H7 (cell line): ENCODE data around the gene SLC29A2. TPM values are rescaled to one million over a fixed set of nuclear protein-coding genes. Genes with fewer than 3 reads are reported as not detected.
A peak's percentile ranks its signal among the peaks of the same experiment; 100 is the strongest.

Experiments used
- DNase-seq: peaks from one replicate; pipeline ENCODE4 v3.0.0; 2012
- H3K27me3 ChIP-seq: 2 replicates; pipeline ENCODE4 v1.6.0; 2011; ENCODE audit warnings: mild to moderate bottlenecking, low read length; ENCODE audit not compliant: control insufficient read depth, insufficient read depth
- H3K36me3 ChIP-seq: replicated peaks from 2 replicates; pipeline ENCODE4 v1.5.1; 2011; ENCODE audit warnings: low read length; ENCODE audit not compliant: control insufficient read depth, insufficient read depth
- H3K4me3 ChIP-seq: 2 replicates; pipeline ENCODE4 v1.5.1; 2011; ENCODE audit warnings: low read depth, mild to moderate bottlenecking, control low read depth, low read length, moderate library complexity; ENCODE audit not compliant: insufficient read depth
- total RNA-seq: library from RNA; depleted of rRNA; stranded (reverse); fragments of >200 nt; shearing (Covaris generic); gene quantifications from 2 replicates; pipeline ENCODE4 v1.2.3, GENCODE V29; 2014; rRNA removed

SLC29A2 gene, protein sequence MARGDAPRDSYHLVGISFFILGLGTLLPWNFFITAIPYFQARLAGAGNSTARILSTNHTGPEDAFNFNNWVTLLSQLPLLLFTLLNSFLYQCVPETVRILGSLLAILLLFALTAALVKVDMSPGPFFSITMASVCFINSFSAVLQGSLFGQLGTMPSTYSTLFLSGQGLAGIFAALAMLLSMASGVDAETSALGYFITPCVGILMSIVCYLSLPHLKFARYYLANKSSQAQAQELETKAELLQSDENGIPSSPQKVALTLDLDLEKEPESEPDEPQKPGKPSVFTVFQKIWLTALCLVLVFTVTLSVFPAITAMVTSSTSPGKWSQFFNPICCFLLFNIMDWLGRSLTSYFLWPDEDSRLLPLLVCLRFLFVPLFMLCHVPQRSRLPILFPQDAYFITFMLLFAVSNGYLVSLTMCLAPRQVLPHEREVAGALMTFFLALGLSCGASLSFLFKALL
- 23.8 and 32.1 TPM in 2 replicates for total RNA-seq

DNA sequence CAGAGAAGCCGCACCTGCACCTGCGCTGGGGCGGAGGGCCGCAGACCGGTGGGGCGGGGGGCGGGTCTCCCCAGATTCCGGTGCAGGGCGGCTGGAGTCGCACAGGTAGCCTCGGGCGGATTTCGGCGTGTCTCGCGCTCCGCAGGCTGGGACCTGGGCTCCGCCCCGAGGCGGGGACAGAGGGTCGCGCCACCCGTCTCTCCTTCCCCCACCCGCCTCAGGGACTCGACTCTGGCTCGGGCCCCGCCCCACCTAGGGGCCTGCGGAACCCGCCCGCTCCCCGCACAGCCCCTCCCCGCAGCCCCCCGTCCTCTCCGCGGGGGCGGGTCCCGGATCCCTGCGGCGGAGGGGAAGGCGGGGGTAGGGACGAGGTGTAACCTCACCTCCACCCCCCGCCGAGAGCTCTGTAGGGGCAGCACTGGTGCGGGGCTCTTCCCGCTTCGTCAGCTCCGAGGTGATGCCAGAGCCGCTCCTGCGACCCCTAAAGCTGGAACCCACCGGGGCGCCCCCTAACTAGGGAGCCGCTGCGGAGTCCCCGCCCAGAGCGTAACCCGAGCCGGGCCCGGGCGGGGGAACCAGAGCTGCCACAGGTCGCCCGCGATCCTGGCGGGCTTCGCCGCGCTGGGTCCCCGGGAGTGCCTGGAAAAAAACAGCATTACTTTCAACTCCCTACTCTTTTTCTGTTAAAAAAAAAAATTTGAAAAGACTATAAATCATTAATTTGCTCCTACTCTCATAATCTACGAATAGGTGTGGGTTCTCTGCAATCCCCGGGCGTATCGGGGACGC is at the start of gene SLC29A2:
Gene SLC29A2, minus strand, starts transcription at position 134 of the 789 bp plus-strand sequence. CDS start 169 bp downstream, outside the sequence.
- peak; percentile 99 for DNase-seq
- H3K36me3 ChIP-seq = peaks cover 26% of the 10 kb centered on the region
- H3K27me3 ChIP-seq = no peaks in the 10 kb centered on the region
- peak within 1 kb of the TSS; percentile 72 for H3K4me3 ChIP-seq

DNA sequence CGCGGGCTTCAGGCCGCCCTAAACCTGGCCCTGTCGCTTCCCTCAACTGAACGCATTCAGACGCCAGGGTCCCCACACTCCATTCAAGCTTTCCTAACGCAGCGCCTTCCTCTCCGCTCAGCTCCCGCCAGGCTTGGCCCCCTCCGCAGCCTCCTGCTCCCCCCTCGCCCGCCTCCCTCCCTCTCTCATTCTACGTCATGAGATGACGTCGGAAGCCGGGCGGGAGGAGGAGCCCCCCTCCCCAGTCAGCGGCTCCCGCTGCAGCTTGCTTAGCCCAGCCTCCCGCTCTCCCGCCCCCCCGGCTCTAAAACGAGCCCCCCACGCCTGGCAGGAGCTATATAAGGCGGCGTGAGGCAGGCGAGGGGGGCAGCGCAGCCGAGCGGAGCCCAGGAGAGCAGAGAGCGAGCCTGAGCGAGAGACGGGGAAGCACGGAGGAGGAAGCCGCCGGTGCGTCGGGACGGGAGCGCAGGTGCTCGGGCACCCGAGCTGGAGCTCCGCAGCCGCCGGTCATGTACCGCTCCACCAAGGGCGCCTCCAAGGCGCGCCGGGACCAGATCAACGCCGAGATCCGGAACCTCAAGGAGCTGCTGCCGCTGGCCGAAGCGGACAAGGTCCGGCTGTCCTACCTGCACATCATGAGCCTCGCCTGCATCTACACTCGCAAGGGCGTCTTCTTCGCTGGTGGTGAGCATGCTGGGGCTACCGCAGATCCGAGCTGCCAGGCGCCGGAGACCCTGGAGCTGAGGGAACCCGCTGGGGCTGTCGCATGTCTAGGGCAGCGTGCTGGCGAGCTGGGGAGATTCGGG is 49.3 kb upstream of the SLC29A2 start, which contains the start of gene NPAS4:
Gene NPAS4, plus strand, starts transcription at position 365 of the 806 bp plus-strand sequence. Its CDS starts 145 bp downstream, at position 510.
- DNase-seq = peak; percentile 84
- H3K4me3 ChIP-seq = peak within 1 kb of the TSS; percentile 43

DNA sequence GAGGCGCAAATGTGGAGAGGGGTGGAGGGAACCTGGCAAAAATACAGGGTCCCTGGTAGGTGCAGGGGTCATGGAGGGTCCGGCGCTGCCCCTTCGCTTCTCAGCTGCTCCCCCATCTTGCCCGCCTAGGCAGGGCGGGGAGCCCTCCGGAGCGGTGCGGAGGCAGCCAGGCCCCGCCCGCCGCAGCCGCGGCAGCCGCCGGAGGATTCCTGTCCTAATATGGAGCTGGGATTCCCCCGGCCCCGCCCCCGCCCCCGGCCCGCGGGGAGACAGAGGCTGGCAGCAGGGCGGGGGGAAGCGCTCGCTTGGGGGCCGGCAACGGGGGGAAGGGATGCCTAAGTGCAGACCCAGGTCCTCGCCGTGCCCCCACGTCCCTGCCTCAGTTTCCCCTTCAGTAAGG is 48.3 kb upstream of the SLC29A2 start:
- DNase-seq = peak; percentile 96
- H3K27me3 ChIP-seq = peaks cover 31% of the 10 kb centered on the region
- peak overlapping the region; percentile 43 for H3K4me3 ChIP-seq
- H3K36me3 ChIP-seq = no peaks in the 10 kb centered on the region; the same call in 1 of the 2 replicates

More for the DNA sequence above, 49.3 kb upstream of the SLC29A2 start, which contains the start of gene NPAS4:
- Histone ChIP-seq H3K27me3 (peaks cover 31% of the 10 kb centered on the region), H3K36me3 (no peaks in the 10 kb centered on the region; the same call in none of the 2 replicates)

DNA sequence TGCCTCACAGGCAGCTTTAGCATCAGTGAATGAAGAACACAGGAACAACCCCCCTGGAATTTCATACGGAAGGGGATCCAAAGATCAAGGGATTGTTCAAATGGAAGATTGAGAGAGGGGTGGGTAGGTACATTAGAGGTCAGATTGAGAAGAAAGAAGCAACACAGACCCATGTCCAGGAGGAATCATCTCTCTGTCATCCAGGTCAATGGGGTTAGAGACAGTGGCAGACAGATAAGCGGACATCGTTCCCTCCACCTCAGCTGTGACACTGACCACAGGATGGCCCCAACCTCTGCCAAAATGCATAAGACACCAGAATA is 47.4 kb upstream of the SLC29A2 start:
- no peaks in the 10 kb centered on the region; the same call in 1 of the 2 replicates for H3K36me3 ChIP-seq
- H3K4me3 ChIP-seq = no peak overlapping the region

DNA sequence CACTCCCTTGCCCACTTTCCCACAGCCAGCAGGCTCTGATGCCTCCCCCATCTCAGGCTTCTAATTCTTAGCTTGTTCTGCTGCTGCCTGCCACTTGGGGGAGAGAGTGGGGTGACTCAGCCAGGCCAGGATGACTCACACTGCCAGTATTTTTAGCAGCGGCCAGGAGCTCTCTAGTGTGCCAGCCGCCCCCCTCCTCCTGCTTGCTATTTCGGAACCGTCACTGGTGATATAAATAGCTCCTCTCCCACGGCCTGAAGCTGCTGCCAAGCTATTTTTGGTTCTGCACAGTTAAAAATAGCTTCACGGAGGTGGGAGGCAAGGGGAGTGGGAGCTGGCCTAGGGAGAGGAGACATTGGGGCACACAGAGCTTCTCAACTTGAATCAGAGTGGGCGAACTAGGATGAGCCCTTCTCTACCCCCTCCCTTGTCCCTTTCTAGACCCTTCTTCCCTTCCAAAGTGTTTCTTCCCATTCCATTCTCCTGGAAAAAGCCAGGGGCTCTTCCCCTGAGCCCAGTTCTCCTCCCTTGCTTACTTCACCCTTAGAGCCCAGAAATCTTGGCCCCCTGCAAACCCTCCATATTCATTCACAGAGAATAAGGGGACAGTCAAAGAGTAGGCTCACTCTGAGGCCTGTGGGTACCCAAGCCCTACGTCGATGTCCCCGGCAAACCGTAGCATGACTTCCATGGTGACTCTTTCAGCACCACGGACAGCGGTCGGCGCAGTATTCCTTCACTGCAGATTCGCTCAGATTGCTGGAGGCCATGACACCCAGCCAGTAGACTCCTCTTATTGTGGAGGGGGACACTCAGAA is 46.8 kb upstream of the SLC29A2 start:
- Histone ChIP-seq H3K4me3 (no peak overlapping the region), H3K36me3 (no peaks in the 10 kb centered on the region; the same call in 1 of the 2 replicates), H3K27me3 (peaks cover 29% of the 10 kb centered on the region)
- peak; percentile 86 for DNase-seq

More for the DNA sequence above, 47.4 kb upstream of the SLC29A2 start:
- DNase-seq = no peak
- H3K27me3 ChIP-seq = peaks cover 31% of the 10 kb centered on the region

DNA sequence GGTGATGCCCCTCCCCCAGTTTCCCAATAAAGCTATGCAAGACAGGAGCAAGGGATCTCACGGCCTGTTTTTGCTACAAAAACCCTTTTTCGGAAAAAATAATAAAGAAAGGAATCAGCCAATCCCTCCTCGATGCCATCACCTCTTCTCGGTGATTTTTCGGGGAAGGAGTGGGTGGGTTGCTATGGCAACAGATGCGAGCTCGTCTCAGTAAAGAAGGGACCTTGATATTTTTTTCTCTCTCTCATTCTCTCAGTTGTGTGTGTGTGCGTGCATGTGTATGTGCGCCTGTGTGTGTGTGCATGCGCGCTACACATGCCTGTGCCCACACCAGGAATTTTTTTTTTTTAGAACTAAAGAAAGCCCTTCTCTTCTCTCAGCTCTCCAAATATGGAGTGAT is 45.4 kb upstream of the SLC29A2 start:
- Histone ChIP-seq H3K27me3 (peaks cover 29% of the 10 kb centered on the region), H3K36me3 (no peaks in the 10 kb centered on the region), H3K4me3 (no peak overlapping the region)
- DNase-seq = no peak

DNA sequence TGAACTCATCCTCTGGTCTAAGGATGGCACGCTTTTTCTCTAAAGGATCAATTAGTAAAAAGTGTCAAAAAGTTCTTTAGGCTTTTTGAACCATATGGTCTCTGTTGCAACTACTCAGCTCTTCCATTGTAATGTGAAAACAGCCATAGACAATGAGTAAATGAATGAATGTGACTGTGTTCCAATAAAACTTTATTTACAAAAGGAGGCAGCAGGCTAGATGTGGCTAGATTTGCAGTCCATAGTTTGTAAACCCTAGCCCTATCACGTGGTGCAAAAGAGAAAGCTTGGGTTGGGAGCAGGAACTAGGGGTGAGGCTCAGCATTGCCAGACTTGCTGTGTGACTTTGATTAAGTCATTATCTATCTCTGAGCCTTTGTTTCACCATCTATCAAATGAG is 43.9 kb upstream of the SLC29A2 start:
- DNase-seq = no peak
- peaks cover 18% of the 10 kb centered on the region for H3K27me3 ChIP-seq
- H3K4me3 ChIP-seq = no peak overlapping the region
- H3K36me3 ChIP-seq = no peaks in the 10 kb centered on the region

DNA sequence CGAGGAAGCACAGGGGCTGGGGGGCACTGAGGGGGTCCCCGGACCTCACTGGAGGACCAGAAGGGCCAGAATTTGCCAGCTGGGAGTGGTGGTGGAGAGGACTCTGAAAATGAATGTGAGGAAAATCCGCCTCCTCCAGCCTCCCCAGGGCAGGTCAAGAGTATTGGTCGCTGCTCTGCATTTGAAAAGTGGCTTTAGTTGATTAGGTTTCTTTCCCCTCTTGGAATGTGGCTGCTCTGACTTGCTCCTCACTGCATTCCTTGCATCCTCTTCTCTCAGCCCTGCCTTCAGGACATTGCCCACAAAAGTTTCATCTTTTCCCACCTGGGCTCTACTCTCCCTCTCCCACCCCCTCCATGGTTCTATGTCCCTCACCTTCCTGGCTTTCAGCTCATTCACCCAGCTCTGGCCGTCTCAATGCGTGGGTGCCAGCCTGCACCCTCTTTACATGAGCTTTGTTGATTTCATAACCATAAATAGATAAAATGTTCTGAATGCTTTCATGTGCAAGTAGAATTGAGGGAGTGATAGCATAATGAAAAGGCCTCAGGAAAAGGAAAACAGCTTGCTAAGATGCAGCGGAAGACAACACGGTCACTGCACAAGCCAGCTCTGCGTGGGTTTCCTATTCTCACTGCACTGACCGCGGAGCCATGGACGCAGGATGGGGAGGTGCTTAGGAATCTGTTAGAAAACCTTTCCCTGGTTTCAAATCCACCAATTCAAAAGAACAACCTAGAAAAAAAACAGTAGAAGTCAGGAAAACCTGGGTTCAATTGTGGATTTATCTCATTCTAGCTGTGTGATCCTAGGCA is 42.8 kb upstream of the SLC29A2 start:
- DNase-seq = peak; percentile 73
- no peak overlapping the region for H3K4me3 ChIP-seq
- peaks cover 8% of the 10 kb centered on the region for H3K27me3 ChIP-seq
- H3K36me3 ChIP-seq = no peaks in the 10 kb centered on the region

DNA sequence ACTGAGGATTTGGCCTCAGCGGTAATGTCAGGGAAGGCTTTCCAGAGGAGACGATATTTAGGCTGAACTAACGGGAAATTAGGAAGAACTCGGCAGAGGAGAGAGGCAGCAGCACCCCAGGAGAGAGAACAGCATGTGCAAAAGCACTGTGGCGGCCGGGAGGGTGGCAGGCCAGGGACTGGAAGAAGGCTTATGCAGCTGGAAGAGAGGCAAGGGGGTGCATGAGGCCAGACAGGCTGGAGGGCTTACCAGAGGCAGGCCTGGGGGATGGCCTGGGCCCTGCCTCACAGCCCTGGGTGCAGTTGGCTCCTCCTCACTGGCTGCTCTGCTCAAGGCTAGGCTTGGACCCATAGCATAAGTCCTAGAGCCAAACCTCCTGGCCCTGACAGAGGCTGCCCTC is 41.6 kb upstream of the SLC29A2 start:
- Histone ChIP-seq H3K4me3 (no peak overlapping the region), H3K36me3 (no peaks in the 10 kb centered on the region), H3K27me3 (no peaks in the 10 kb centered on the region; the same call in 1 of the 2 replicates)
- no peak for DNase-seq

DNA sequence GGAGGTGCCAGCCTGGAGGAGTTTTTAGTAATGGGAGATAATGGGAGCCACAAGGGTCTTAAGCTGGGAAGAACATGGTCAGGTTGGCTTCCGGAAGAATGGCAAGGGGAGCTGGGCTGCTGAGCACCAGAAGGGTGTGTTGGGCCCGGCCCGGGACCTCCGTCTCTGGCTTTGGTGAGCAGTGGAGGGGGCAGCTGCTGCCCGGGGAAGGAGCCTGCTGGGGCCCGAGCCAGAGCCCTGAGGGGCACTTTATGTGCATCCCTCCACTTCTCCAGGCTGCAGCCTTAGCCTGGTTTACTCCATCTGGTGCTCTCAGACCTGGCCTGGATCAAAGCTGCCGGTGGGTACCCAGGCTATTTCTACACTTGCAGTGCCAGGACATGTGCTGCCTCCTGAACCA is 40.5 kb upstream of the SLC29A2 start:
- H3K36me3 ChIP-seq = no peaks in the 10 kb centered on the region
- no peak for DNase-seq
- no peaks in the 10 kb centered on the region; the same call in 1 of the 2 replicates for H3K27me3 ChIP-seq
- no peak overlapping the region for H3K4me3 ChIP-seq

DNA sequence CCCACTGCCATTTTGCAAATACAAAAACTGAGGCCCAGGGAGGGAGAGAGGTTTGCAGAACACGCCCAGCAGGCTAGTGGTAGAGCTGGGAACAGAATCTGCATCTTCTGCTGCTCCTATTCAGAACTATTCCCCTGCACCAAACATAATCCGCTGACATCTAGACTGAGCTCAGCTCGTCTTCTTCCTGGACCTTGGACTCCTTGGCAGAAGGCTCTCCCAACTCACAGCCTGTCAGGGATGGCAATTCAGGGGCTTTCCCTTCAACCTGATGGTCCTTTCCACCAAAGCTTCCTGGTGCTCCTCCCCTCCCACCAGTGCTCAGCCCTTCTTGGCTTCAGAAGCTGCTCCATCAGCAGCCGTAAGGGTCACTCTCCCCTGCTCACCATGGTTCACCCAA is 39.8 kb upstream of the SLC29A2 start:
- no peak for DNase-seq
- no peaks in the 10 kb centered on the region for H3K36me3 ChIP-seq
- no peaks in the 10 kb centered on the region; the same call in 1 of the 2 replicates for H3K27me3 ChIP-seq
- no peak overlapping the region for H3K4me3 ChIP-seq

DNA sequence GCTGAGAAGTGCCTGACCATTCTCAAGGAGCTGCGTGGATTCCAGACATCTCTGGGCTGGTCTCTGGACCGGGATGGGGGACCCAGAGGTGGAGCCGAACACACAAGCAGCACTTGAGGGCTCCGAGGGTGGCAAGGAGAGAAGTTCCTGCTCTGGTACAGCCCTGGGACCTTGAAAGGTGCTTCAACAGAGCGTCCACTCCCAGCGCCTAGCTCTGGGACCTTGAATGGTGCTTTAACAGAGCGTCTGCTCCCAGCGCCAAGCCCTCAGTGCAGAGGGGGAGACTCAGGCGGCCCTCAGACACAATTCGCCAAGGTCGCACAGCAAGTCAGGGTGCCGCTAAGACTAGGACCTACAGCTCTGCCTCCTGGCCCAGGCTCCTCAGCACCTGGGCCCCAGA is 38.6 kb upstream of the SLC29A2 start:
- Histone ChIP-seq H3K4me3 (no peak overlapping the region), H3K27me3 (no peaks in the 10 kb centered on the region; the same call in 1 of the 2 replicates), H3K36me3 (no peaks in the 10 kb centered on the region)
- DNase-seq = no peak

DNA sequence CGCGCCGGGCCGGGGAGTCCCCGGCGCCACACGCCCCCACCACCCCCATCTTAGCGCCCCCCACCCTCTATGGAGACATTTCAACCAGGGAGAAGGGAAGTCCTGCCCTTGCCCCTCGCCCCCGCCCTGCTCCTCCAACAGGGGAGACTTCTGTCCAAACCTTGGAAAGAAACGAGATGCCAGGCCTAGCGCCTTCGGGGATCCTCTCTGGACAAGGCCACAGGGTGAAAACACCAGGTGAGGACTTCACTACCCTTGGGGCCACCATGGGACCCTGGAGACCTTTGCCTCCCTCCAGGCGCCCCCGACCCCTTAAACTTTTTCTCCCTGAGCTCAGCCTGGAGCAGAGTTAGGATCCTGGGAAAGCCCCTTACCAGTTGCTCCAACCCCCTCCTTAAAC is 37.7 kb upstream of the SLC29A2 start:
- H3K36me3 ChIP-seq = no peaks in the 10 kb centered on the region
- H3K27me3 ChIP-seq = no peaks in the 10 kb centered on the region; the same call in 1 of the 2 replicates
- peak overlapping the region; percentile 56 for H3K4me3 ChIP-seq
- no peak for DNase-seq
